Panc1 (cell line): ENCODE measurements around the gene LARP4B. TPM values are rescaled to one million over a fixed set of nuclear protein-coding genes. Genes with fewer than 3 reads are reported as not detected.

ENCODE experiments used
- ATAC-seq: fragments of 200-7000 bp; cut with Tn5 transposase; 2 replicates; pipeline ENCODE4 v1.9.1; 2020; ENCODE audit warnings: mild to moderate bottlenecking, moderate library complexity
- BruUV-seq: library from RNA; stranded (reverse); fragments of 400-500 nt; replicated peaks from 2 replicates; lab custom pipeline; 2021; lab: Mats Ljungman, UMichigan
- CTCF ChIA-PET: fragments of 300-600 bp; sonication (Branson Sonifier 250); formaldehyde crosslinking; loops from one replicate; lab custom pipeline; 2022; ENCODE audit warnings: antibody characterized with exemption; lab: Charles Lee
- POLR2A ChIA-PET: fragments of 300-600 bp; sonication (Branson Sonifier 250); formaldehyde crosslinking; loops from one replicate; lab custom pipeline; 2022; ENCODE audit warnings: antibody characterized with exemption; lab: Charles Lee
- DNase-seq: peaks from one replicate; pipeline ENCODE4 v3.0.0-alpha.2; 2010; ENCODE audit warnings: low read depth, low spot score
- H3K27ac ChIP-seq: 2 replicates; pipeline ENCODE4 v1.5.1; 2011; ENCODE audit warnings: mild to moderate bottlenecking, low read length, inconsistent platforms
- H3K27me3 ChIP-seq: fragments of 200-500 bp; sonication (Bioruptor generic); 2 replicates; pipeline ENCODE4 v1.6.0; 2014; ENCODE audit warnings: low read length, inconsistent platforms; ENCODE audit not compliant: control insufficient read depth, insufficient read depth
- H3K36me3 ChIP-seq: fragments of 200-500 bp; sonication (Bioruptor generic); 2 replicates; pipeline ENCODE4 v1.5.1; 2014; ENCODE audit warnings: inconsistent platforms, mild to moderate bottlenecking, low read length, moderate library complexity; ENCODE audit not compliant: control insufficient read depth, insufficient read depth
- H3K4me1 ChIP-seq: 2 replicates; pipeline ENCODE4 v1.5.1; 2011; ENCODE audit warnings: inconsistent platforms, mild to moderate bottlenecking, low read length, moderate library complexity; ENCODE audit not compliant: control insufficient read depth, insufficient read depth
- H3K4me3 ChIP-seq, 2 experiments: 2 replicates each; pipeline ENCODE4 v1.5.1; 2011 to 2012; ENCODE audit warnings: low read depth in 2 of 2, low read length in 2 of 2, mild to moderate bottlenecking in 2 of 2, inconsistent platforms in 1 of 2, moderate library complexity in 1 of 2
- H3K9me3 ChIP-seq: fragments of 200-500 bp; sonication (Bioruptor generic); 2 replicates; pipeline ENCODE4 v1.5.1; 2014; ENCODE audit warnings: low read depth, mild to moderate bottlenecking, inconsistent platforms, low read length, moderate library complexity; ENCODE audit not compliant: control insufficient read depth, insufficient read depth
- CTCF ChIP-seq: fragments of 450-650 bp; IDR thresholded peaks from 2 replicates; pipeline ENCODE4 v1.5.1; 2017; ENCODE audit warnings: mild to moderate bottlenecking
- POLR2AphosphoS5 ChIP-seq: IDR thresholded peaks from 2 replicates; pipeline ENCODE4 v1.6.1; 2012; ENCODE audit warnings: mild to moderate bottlenecking, low read depth, low read length, moderate library complexity
- SIN3A ChIP-seq: IDR thresholded peaks from 2 replicates; pipeline ENCODE4 v1.6.1; 2012; ENCODE audit warnings: low read depth, mild to moderate bottlenecking, low read length, moderate library complexity, borderline replicate concordance; ENCODE audit not compliant: insufficient read depth
- TCF7L2 ChIP-seq: IDR thresholded peaks from 2 replicates; pipeline ENCODE4 v1.6.1; 2011; ENCODE audit warnings: mild to moderate bottlenecking, low read depth, low read length, inconsistent platforms
- in situ Hi-C: cut with HindIII; loops from 2 replicates; pipeline ENCODE4 v1.10.0; 2016; ENCODE audit warnings: low sequenced_read_pairs, low pct_unique_long_range_greater_than_20kb
- intact Hi-C: fragments of 100-400 bp; cut with micrococcal nuclease; formaldehyde crosslinking; loops from one replicate; pipeline ENCODE4 v1.10.0; 2022; ENCODE audit not compliant: unreplicated experiment
- total RNA-seq: library from RNA; stranded (reverse); gene quantifications from one replicate; pipeline ENCODE4 v1.2.1, GENCODE V29; 2021; ENCODE audit not compliant: unreplicated experiment
- TF ChIP-seq, protein P1 (sequence below), 2 experiments: IDR thresholded peaks; 2 replicates each; pipeline ENCODE4 v1.6.1; 2011 to 2012; ENCODE audit warnings: low read depth in 2 of 2, control low read depth in 1 of 2, low read length in 1 of 2, mild to moderate bottlenecking in 1 of 2, moderate library complexity in 1 of 2; ENCODE audit not compliant: insufficient read depth in 1 of 2

LARP4B gene
- total RNA-seq, 1 experiment from 2014 or later, result 87.0 TPM

- Histone ChIP-seq H3K36me3 (no peaks in the 10 kb centered on the region), H3K9me3 (no peaks in the 10 kb centered on the region), H3K27me3 (no peaks in the 10 kb centered on the region), H3K4me3 (peak overlapping the region; percentile 42 to 59; a peak in 2 of 4 replicates), H3K27ac (no peak overlapping the region), H3K4me1 (no peaks in the 10 kb centered on the region; the same call in 1 of the 2 replicates)
- BruUV-seq, result no TSS peak
- intact Hi-C loops (loop anchor here (5.0 to 10.0 kb wide), 2 partner anchors 95 to 278 kb away; no protein-coding TSS in a partner anchor), in situ Hi-C loops (no loop called here)
- CTCF ChIA-PET, result interaction anchor here (0.6 to 0.9 kb wide), 2 partner anchors 407 to 477 kb away, joined by 3 read pairs; no protein-coding TSS in a partner anchor
- no peak for DNase-seq
- TF ChIP-seq POLR2AphosphoS5, result no peak
- no peak for TF ChIP-seq SIN3A
- no peak for TF ChIP-seq CTCF
- TF ChIP-seq, protein P1, sequence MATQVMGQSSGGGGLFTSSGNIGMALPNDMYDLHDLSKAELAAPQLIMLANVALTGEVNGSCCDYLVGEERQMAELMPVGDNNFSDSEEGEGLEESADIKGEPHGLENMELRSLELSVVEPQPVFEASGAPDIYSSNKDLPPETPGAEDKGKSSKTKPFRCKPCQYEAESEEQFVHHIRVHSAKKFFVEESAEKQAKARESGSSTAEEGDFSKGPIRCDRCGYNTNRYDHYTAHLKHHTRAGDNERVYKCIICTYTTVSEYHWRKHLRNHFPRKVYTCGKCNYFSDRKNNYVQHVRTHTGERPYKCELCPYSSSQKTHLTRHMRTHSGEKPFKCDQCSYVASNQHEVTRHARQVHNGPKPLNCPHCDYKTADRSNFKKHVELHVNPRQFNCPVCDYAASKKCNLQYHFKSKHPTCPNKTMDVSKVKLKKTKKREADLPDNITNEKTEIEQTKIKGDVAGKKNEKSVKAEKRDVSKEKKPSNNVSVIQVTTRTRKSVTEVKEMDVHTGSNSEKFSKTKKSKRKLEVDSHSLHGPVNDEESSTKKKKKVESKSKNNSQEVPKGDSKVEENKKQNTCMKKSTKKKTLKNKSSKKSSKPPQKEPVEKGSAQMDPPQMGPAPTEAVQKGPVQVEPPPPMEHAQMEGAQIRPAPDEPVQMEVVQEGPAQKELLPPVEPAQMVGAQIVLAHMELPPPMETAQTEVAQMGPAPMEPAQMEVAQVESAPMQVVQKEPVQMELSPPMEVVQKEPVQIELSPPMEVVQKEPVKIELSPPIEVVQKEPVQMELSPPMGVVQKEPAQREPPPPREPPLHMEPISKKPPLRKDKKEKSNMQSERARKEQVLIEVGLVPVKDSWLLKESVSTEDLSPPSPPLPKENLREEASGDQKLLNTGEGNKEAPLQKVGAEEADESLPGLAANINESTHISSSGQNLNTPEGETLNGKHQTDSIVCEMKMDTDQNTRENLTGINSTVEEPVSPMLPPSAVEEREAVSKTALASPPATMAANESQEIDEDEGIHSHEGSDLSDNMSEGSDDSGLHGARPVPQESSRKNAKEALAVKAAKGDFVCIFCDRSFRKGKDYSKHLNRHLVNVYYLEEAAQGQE (IDR thresholded peaks at IDR 0.05; ENCODE audit: insufficient read depth in 1 of 2, low read depth in 2 of 2, low read length in 1 of 2), result no peak
- TF ChIP-seq TCF7L2, result no peak
- peak; percentile 62 for ATAC-seq
- POLR2A ChIA-PET, result interaction anchor here (0.6 kb wide), 1 partner anchor 236 kb away, joined by 4 read pairs; no protein-coding TSS in a partner anchor
These were observed 141.4 kb downstream of the LARP4B start for GRCh38 chr10:789831-790701.

DNA sequence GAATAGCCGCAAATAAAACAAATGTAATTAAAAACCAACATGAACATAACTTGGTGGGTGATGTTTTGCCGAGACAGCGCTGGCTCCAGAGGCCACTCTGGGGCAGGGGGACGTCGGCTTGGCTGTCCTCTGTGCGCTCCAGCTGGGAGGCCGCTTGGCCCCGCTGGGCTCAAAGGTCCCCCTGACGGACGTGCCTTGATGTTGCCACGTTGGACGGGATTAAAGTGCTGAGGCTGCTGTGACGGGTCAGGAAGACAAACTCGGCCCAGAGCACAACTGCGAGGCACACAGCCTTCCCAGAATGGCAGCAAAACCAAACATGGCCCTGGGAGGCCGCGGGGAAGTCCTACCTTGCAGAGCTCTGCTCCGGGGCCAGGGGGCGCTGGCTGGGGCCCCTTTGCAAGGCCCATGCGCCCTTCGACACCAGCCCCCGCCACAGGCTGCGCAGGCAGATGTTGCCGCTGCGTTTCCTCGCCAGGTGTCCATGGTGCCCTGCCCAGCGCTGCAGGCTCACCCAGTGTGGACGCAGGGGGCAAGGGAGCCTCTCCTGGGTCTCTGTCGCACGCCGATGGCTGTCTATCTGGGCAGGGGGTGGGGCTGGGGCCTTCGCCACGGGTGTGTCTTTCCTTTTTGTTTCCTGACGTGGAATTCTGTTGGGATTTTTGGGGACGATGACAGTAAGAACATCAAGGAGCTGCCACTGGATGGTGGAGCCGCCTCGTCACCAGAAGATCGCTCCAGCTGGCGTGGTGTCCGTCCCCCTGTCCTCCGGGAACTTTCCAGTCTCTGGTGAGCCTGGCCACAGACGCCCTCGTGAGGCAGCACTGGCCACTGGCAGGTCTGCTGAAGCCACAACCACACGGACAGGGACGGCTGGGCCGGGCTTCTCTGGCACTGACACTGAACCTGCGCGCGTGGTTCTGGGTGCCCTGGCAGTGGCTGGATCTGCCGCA, 142.4 kb downstream of the LARP4B start:
- CTCF ChIA-PET, result interaction anchor here (0.6 to 1.4 kb wide), 4 partner anchors 101 to 478 kb away, joined by 3 to 5 read pairs (median 3); no protein-coding TSS in a partner anchor
- in situ Hi-C loops (no loop called here), intact Hi-C loops (loop anchor here (5.0 to 10.0 kb wide), 2 partner anchors 94 to 277 kb away; no protein-coding TSS in a partner anchor)
- POLR2A ChIA-PET, result no interaction called here
- no peak for TF ChIP-seq SIN3A
- peak; percentile 82 for TF ChIP-seq CTCF
- Histone ChIP-seq H3K36me3 (no peaks in the 10 kb centered on the region), H3K9me3 (no peaks in the 10 kb centered on the region), H3K4me1 (no peaks in the 10 kb centered on the region; the same call in 1 of the 2 replicates), H3K4me3 (peak overlapping the region; percentile 42 to 59), H3K27me3 (no peaks in the 10 kb centered on the region), H3K27ac (no peak overlapping the region)
- peak; percentile 20 for DNase-seq
- ATAC-seq, result peak; percentile 86
- BruUV-seq, result no TSS peak
